Measurements from ENCODE around the gene UGCG. TPM values are rescaled to one million over a fixed set of nuclear protein-coding genes. Genes with fewer than 3 reads are reported as not detected.
"Not testable (repeated sequence)": the region's sequence is repeated elsewhere in the genome, so short reads cannot be mapped to it uniquely, and the experiment has no call there.

The UGCG gene
- total RNA-seq, 4 donors from 2014 or later = 81.3 to 113 (median 90.6) TPM

DNA sequence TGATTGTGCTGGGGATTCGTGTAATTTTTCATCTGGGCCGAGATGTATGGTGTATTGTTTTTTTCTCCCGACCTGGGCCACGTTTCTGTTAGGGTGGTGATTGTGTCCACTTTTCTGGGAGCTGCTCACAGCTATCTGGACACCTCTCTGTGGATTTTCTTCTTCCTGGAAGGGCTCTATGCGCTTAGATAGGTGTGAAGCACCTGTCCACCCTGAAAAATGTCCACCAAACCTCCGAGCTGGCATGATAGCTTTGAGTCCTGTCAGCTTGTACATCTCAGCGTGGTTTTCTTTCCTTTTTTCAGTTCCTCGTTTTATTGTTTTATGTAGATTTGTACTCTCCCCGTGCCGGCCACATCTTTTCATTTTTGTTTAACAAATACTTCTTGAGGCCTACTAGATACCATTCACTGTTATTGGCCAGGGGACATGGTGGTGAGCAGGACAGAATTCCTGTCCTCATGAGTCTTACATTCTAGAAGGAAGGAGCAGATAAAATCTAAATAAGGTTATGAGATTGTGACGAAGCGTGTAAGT is 1.1 kb downstream of the UGCG start:
- DNase-seq (ENCODE audit: low spot score in 2 of 2) = no peak
- no peak for TF ChIP-seq POLR2A (IDR thresholded peaks at IDR 0.05)
- TF ChIP-seq, protein P1, sequence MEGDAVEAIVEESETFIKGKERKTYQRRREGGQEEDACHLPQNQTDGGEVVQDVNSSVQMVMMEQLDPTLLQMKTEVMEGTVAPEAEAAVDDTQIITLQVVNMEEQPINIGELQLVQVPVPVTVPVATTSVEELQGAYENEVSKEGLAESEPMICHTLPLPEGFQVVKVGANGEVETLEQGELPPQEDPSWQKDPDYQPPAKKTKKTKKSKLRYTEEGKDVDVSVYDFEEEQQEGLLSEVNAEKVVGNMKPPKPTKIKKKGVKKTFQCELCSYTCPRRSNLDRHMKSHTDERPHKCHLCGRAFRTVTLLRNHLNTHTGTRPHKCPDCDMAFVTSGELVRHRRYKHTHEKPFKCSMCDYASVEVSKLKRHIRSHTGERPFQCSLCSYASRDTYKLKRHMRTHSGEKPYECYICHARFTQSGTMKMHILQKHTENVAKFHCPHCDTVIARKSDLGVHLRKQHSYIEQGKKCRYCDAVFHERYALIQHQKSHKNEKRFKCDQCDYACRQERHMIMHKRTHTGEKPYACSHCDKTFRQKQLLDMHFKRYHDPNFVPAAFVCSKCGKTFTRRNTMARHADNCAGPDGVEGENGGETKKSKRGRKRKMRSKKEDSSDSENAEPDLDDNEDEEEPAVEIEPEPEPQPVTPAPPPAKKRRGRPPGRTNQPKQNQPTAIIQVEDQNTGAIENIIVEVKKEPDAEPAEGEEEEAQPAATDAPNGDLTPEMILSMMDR (IDR thresholded peaks at IDR 0.05) = no peak
- 7 to 11% methylated on average over 12 of the region's 12 CpGs for WGBS, 2 donors
- H3K4me3 ChIP-seq (ENCODE audit: low read depth, poor library complexity, severe bottlenecking) = peak overlapping the region; percentile 95
- intact Hi-C loops (cut with DNase I; ENCODE audit: low total_unique reads) = no loop called here

DNA sequence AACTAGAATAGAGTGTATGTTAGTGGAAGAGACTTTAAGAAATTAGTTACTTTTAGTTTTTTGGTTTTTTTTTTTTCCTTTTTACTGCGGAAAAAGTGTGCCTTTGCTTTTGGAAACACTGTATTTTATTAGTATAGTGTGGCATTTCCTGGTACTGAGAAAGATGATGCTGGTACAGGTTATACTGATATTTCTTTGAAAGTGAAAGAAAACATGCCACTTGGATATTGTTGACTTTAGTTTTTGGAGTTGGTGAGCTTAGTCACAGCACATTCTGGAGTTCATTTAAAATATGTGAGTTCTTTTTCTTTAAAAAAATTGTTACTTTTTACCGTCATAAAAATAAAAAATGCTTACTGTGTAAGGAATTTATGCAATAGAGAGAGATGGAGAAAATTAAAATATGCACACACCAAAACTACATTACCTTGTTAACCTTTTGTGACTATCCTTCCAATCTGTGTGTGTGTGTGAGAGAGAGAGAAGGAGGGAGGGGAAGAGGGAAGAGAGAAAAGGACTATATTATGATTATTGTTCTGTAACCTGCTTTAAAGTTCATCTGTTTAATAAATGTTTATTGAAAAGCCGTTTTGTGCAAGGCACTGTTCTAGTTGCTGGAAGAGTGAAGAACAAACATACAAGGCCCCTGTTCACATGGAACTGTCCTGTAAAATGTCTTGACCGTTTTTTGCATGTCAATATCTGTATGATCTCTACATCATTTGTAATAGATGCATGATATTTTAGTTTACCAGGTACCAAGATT is 1.9 kb downstream of the UGCG start:
- no peak for DNase-seq (ENCODE audit: low spot score in 2 of 2)
- no peak overlapping the region for H3K4me3 ChIP-seq (ENCODE audit: low read depth, poor library complexity, severe bottlenecking)
- 15 to 19% methylated on average over 4 of the region's 4 CpGs for whole genome bisulfite sequencing, 2 donors
- TF ChIP-seq, protein P1 (IDR thresholded peaks at IDR 0.05) = no peak
- no peak for TF ChIP-seq POLR2A (IDR thresholded peaks at IDR 0.05)
- intact Hi-C loops (cut with DNase I; ENCODE audit: low total_unique reads) = no loop called here

DNA sequence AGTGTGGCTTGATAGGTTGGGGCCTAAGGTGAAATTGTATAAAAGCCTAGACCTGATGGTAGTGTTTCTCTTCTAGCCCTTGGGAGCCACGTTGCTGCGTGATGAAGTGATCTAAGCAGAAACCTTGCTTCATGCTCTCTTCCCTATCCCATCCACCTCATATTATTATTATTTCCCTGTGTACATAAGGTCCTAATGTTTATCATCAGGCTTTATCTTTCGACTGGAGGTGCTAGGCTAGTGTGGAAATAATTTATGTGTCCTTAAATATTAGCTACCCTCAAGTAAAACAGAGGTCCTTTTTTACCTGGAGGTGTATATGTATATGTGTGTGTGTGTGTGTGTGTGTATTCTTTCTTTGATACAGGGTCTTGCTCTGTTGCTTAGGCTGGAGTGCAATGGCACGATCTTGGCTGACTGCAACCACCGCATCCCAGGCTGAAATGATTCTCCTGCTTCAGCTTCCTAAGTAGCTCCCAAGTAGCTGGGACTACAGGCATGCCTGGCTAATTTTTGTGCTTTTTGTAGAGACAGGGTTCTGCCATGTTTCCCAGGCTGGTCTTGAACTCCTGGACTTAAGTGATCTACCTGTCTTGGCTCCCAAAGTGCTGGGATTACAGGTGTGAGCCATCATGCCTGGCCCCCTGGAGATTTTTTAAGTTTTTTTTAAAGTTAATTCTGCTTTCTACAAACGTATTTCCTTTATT is 3.7 kb downstream of the UGCG start:
- no peak overlapping the region for H3K4me3 ChIP-seq (ENCODE audit: low read depth, poor library complexity, severe bottlenecking)
- intact Hi-C loops (cut with DNase I; ENCODE audit: low total_unique reads) = no loop called here
- WGBS, 2 donors = 80% methylated on average over 6 of the region's 6 CpGs
- TF ChIP-seq POLR2A (IDR thresholded peaks at IDR 0.05) = no peak
- TF ChIP-seq, protein P1 (IDR thresholded peaks at IDR 0.05) = no peak
- DNase-seq (ENCODE audit: low spot score in 2 of 2) = no peak

DNA sequence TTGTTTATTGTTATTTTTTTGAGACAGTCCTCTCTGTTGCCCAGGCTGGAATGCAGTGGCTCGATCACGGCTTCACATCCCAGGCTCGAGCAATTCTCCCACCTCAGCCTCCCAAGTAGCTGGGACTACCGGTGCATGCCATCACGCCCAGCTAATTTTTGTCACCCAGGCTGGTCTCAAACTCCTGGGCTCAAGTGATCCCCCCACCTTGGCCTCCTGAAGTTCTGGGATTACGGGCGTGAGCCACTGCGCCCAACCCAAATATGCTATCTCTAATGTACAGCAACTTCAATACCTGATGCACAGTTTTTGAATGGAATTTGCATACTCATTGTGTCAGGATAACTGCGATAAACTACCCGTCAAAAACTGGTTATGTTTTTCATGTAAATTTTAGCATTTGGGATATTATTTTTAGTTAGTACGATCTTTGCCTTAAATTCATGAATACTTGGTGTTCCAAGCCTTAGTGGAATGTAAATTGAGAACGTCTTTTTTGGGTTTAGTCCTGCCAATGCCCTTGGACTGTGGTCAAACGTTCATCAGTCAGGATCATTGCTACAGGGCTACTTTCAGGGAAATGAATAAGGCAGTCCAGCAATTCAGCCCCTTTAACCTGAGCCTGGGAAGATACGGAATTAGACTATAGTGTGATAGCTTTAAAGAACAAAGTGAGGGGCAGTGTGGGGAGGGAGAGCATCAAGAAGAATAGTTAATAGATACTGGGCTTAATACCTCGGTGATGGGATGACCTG is 4.4 kb downstream of the UGCG start:
- DNase-seq (ENCODE audit: low spot score in 2 of 2) = no peak
- intact Hi-C loops (cut with DNase I; ENCODE audit: low total_unique reads) = no loop called here
- 80% methylated on average over 15 of the region's 15 CpGs for WGBS, 2 donors
- TF ChIP-seq POLR2A (IDR thresholded peaks at IDR 0.05) = no peak
- TF ChIP-seq, protein P1 (IDR thresholded peaks at IDR 0.05) = no peak
- no peak overlapping the region for H3K4me3 ChIP-seq (ENCODE audit: low read depth, poor library complexity, severe bottlenecking)

DNA sequence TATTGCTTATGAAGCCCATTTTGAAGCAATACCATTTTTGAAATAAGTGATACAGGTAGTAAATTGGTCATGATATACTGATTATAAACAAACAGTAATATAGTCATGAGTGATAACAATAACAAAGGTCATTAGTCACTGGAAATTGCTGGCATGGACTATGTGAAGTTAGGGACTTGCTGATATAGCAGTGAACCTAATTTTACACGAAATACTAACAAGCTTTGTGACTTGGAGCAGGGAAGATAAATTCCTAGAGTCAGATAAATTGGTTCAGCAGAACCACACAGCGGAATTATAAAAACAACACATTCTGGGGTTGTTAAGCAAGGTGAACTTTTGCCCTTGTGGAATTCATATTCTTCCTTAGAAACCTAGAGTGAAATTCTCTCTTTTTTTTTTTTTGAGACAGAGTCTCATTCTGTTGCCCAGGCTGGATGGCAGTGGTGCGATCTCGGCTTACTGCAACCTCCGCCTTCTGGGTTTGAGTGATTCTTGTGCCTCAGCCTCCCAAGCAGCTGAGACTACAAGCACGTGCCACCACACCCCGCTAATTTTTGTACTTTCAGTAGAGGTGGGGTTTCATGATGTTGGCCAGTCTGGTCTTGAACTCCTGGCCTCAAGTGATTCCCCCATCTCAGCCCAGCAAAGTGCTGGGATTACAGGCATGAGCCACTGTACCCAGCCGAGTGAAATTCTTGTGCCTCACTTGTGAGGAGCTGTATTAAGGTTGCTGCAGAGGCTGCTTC is 6.0 kb downstream of the UGCG start:
- WGBS, 2 donors = 89 to 91% methylated on average over 8 of the region's 8 CpGs
- intact Hi-C loops (cut with DNase I; ENCODE audit: low total_unique reads) = no loop called here
- DNase-seq (ENCODE audit: low spot score in 2 of 2) = no peak
- no peak overlapping the region for H3K4me3 ChIP-seq (ENCODE audit: low read depth, poor library complexity, severe bottlenecking)
- TF ChIP-seq, protein P1 (IDR thresholded peaks at IDR 0.05) = no peak
- no peak for TF ChIP-seq POLR2A (IDR thresholded peaks at IDR 0.05)

DNA sequence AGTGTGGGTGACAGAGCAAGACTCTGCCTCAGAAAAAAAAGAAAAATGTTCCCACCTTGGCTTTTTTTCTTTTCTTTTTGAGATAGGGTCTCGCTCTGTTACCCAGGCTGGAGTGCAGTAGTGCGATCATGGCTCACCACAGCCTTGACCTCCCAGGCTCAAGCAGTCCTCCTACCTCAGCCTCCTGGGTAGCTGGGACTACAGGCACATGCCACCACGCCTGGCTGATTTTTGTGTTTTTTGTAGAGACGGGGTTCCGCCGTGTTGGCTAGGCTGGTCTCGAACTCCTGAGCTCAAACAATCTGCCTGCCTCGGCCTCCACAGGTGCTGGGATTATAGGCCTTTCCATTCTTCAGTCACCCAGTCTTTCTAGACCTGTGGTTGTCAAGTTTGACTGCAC is 6.9 kb downstream of the UGCG start:
- WGBS, 2 donors = 97 to 99% methylated on average over 8 of the region's 8 CpGs
- intact Hi-C loops (cut with DNase I; ENCODE audit: low total_unique reads); H3K4me3 ChIP-seq (ENCODE audit: low read depth, poor library complexity, severe bottlenecking); DNase-seq (ENCODE audit: low spot score in 2 of 2): not testable (repeated sequence)

All from lower leg skin (tissue), 4 donors.